GM23338 (cell line): ENCODE data around the gene EGFR. TPM values are rescaled to one million over a fixed set of nuclear protein-coding genes. Genes with fewer than 3 reads are reported as not detected.

Source experiments
- ATAC-seq: fragments of 200-7000 bp; cut with Tn5 transposase; 3 replicates; pipeline ENCODE4 v1.9.1; 2020
- DNase-seq: peaks from one replicate; pipeline ENCODE4 v3.0.0-alpha.2; 2015; ENCODE audit warnings: low spot score
- H2AFZ ChIP-seq: fragments of 200-600 bp; sonication (generic); 2 replicates; pipeline ENCODE4 v1.8.0; 2016; ENCODE audit warnings: antibody characterized with exemption, mild to moderate bottlenecking, moderate library complexity
- H3F3A ChIP-seq: fragments of 200-600 bp; sonication (generic); replicated peaks from 2 replicates; pipeline ENCODE4 v1.8.0; 2017; ENCODE audit warnings: antibody characterized with exemption, mixed run types, low read depth
- H3K27ac ChIP-seq: fragments of 200-600 bp; sonication (generic); 2 replicates; pipeline ENCODE4 v1.6.1; 2016; ENCODE audit warnings: low read depth
- H3K27me3 ChIP-seq: fragments of 200-600 bp; sonication (generic); 2 replicates; pipeline ENCODE4 v1.8.0; 2016; ENCODE audit warnings: mild to moderate bottlenecking, mixed run types, moderate library complexity; ENCODE audit not compliant: insufficient read depth
- H3K36me3 ChIP-seq: fragments of 200-600 bp; sonication (generic); 2 replicates; pipeline ENCODE4 v1.8.0; 2016; ENCODE audit warnings: mild to moderate bottlenecking; ENCODE audit not compliant: insufficient read depth
- H3K4me1 ChIP-seq: fragments of 200-600 bp; sonication (generic); 2 replicates; pipeline ENCODE4 v1.8.0; 2016; ENCODE audit warnings: mild to moderate bottlenecking, moderate library complexity; ENCODE audit not compliant: insufficient read depth
- H3K4me2 ChIP-seq: fragments of 200-600 bp; sonication (generic); 2 replicates; pipeline ENCODE4 v1.7.1; 2017; ENCODE audit warnings: mixed run types
- H3K4me3 ChIP-seq: fragments of 200-600 bp; sonication (generic); 2 replicates; pipeline ENCODE4 v1.6.1; 2016; ENCODE audit warnings: mixed run types
- H3K79me2 ChIP-seq: fragments of 200-600 bp; sonication (generic); replicated peaks from 2 replicates; pipeline ENCODE4 v1.8.0; 2017; ENCODE audit warnings: mild to moderate bottlenecking; ENCODE audit not compliant: insufficient read depth
- H3K9me2 ChIP-seq: fragments of 200-600 bp; sonication (generic); 2 replicates; pipeline ENCODE4 v1.8.0; 2017; ENCODE audit not compliant: insufficient read depth
- H4K20me1 ChIP-seq: fragments of 200-600 bp; sonication (generic); replicated peaks from 2 replicates; pipeline ENCODE4 v1.8.0; 2017; ENCODE audit warnings: mild to moderate bottlenecking; ENCODE audit not compliant: insufficient read depth
- H3K27ac Mint-ChIP-seq: 2 replicates; pipeline ENCODE4 v1.8.0; 2020; ENCODE audit warnings: inconsistent platforms, mild to moderate bottlenecking, moderate library complexity, mixed read lengths
- H3K27me3 Mint-ChIP-seq: 3 replicates; pipeline ENCODE4 v1.8.0; 2022; ENCODE audit warnings: low read depth, mild to moderate bottlenecking, moderate library complexity, mixed read lengths, inconsistent platforms; ENCODE audit not compliant: insufficient read depth, poor library complexity
- H3K36me3 Mint-ChIP-seq: 3 replicates; pipeline ENCODE4 v1.8.0; 2021; ENCODE audit warnings: low read depth, mild to moderate bottlenecking, inconsistent platforms, moderate library complexity, mixed read lengths
- H3K4me1 Mint-ChIP-seq: 3 replicates; pipeline ENCODE4 v1.8.0; 2020; ENCODE audit warnings: mild to moderate bottlenecking, inconsistent platforms, mixed read lengths
- H3K4me3 Mint-ChIP-seq: 3 replicates; pipeline ENCODE4 v1.8.0; 2021; ENCODE audit warnings: moderate library complexity, mild to moderate bottlenecking, inconsistent platforms, mixed read lengths
- H3K9me3 Mint-ChIP-seq: 3 replicates; pipeline ENCODE4 v1.8.0; 2020; ENCODE audit warnings: moderate library complexity, mild to moderate bottlenecking, inconsistent platforms, mixed read lengths
- CREB1 ChIP-seq: fragments of 250-450 bp; sonication (Bioruptor Pico); IDR thresholded peaks from 2 replicates; pipeline ENCODE4 v1.5.0; 2020; ENCODE audit warnings: low read depth, mild to moderate bottlenecking, moderate library complexity
- CTCF ChIP-seq, 2 experiments: fragments of 200-600 bp in 1 of 2; sonication (generic) in 1 of 2; conservative IDR thresholded peaks; 2 replicates each; pipeline versions ENCODE4 v1.5.1 to v1.6.1; 2016 to 2017; ENCODE audit warnings: antibody characterized with exemption in 2 of 2, low read depth in 2 of 2, mild to moderate bottlenecking in 2 of 2, moderate library complexity in 1 of 2
- ETS1 ChIP-seq: IDR thresholded peaks from 2 replicates; pipeline ENCODE4 v1.6.1; 2016; ENCODE audit warnings: antibody characterized with exemption
- EZH2 ChIP-seq: fragments of 200-600 bp; sonication (generic); IDR thresholded peaks from one replicate; pipeline ENCODE4 v1.8.0; 2017; ENCODE audit warnings: antibody characterized with exemption, mild to moderate bottlenecking, low read depth; ENCODE audit not compliant: unreplicated experiment
- EZH2phosphoT487 ChIP-seq: fragments of 200-600 bp; sonication (generic); IDR thresholded peaks from one replicate; pipeline ENCODE4 v1.8.1; 2018; ENCODE audit warnings: antibody characterized with exemption; ENCODE audit not compliant: unreplicated experiment
- JUNB ChIP-seq: IDR thresholded peaks from one replicate; pipeline ENCODE4 v1.6.1; 2016; ENCODE audit warnings: antibody characterized with exemption; ENCODE audit not compliant: unreplicated experiment
- NANOG ChIP-seq: IDR thresholded peaks from 2 replicates; pipeline ENCODE4 v1.6.1; 2016; ENCODE audit warnings: antibody characterized with exemption, borderline replicate concordance
- POLR2AphosphoS5 ChIP-seq: IDR thresholded peaks from 2 replicates; pipeline ENCODE4 v1.6.1; 2016; ENCODE audit warnings: antibody characterized with exemption, low read depth
- REST ChIP-seq: IDR thresholded peaks from one replicate; pipeline ENCODE4 v1.6.1; 2018; ENCODE audit warnings: antibody characterized with exemption; ENCODE audit not compliant: unreplicated experiment
- STAT1 ChIP-seq: IDR thresholded peaks from one replicate; pipeline ENCODE4 v1.6.1; 2016; ENCODE audit warnings: antibody characterized with exemption; ENCODE audit not compliant: unreplicated experiment
- ZNF114 ChIP-seq: fragments of 250-450 bp; sonication (Bioruptor Pico); IDR thresholded peaks from 2 replicates; pipeline ENCODE4 v1.5.0; 2020; ENCODE audit warnings: mild to moderate bottlenecking, moderate library complexity
- ZNF331 ChIP-seq: fragments of 250-450 bp; sonication (Bioruptor Pico); IDR thresholded peaks from 2 replicates; pipeline ENCODE4 v1.5.0; 2020; ENCODE audit warnings: low read depth, mild to moderate bottlenecking, moderate library complexity
- ZNF462 ChIP-seq: fragments of 250-450 bp; sonication (Bioruptor Pico); IDR thresholded peaks from 2 replicates; pipeline ENCODE4 v1.5.0; 2020; ENCODE audit warnings: mild to moderate bottlenecking, moderate library complexity
- polyA plus RNA-seq: library from polyadenylated mRNA; unstranded; fragments of >200 nt; fragmentation: Nextera tagmentation; extraction: Ambion mirVana; gene quantifications from 2 replicates; pipeline ENCODE4 v1.2.1, GENCODE V29; 2016
- total RNA-seq: library from RNA; depleted of rRNA; stranded (reverse); fragments of >200 nt; shearing (Covaris generic); gene quantifications from 2 replicates; pipeline ENCODE4 v1.2.3, GENCODE V29; 2014

EGFR gene
- total and polyA plus RNA-seq, 2 experiments from 2014 or later, result 1.5 to 4.5 TPM

- peaks cover 7% of the 10 kb centered on the region; the same call in 2 of the 3 replicates for H3K4me1 Mint-ChIP-seq
- H3K4me1 ChIP-seq, result no peaks in the 10 kb centered on the region
- DNase-seq (no peak), ATAC-seq (no peak)
- H3K79me2 ChIP-seq, result no peaks in the 10 kb centered on the region
- no peaks in the 10 kb centered on the region for H3K9me2 ChIP-seq
- no peaks in the 10 kb centered on the region for H3K27me3 ChIP-seq
- no peaks in the 10 kb centered on the region for H3K36me3 ChIP-seq
- 0 out of 3 replicates have a peak, but pooled peaks cover 2% of the 10 kb centered on the region for H3K36me3 Mint-ChIP-seq
- H3K27me3 Mint-ChIP-seq, result peaks cover 1% of the 10 kb centered on the region
- no peak overlapping the region for H3K27ac ChIP-seq
- TF ChIP-seq POLR2AphosphoS5 (no peak), CTCF (conservative IDR thresholded peaks at IDR 0.05; ENCODE audit: low read depth in 2 of 2) (no peak), ZNF331 (CRISPR knock-in tag) (no peak), ZNF462 (no peak), STAT1 (no peak), EZH2phosphoT487 (no peak), CREB1 (CRISPR knock-in tag) (no peak), REST (no peak), JUNB (no peak), NANOG (no peak), ETS1 (no peak), EZH2 (no peak), ZNF114 (CRISPR knock-in tag) (no peak)
- H4K20me1 ChIP-seq, result no peaks in the 10 kb centered on the region
- no peak overlapping the region for H3K4me2 ChIP-seq
- H3K27ac Mint-ChIP-seq, result no peak overlapping the region
- H3K4me3 Mint-ChIP-seq, result no peak overlapping the region
- H2AFZ ChIP-seq, result no peak overlapping the region
- H3K4me3 ChIP-seq, result no peak overlapping the region
- peaks cover 4% of the 10 kb centered on the region for H3K9me3 Mint-ChIP-seq
- no peaks in the 10 kb centered on the region for H3F3A ChIP-seq
Measured at GRCh38 chr7:55224810-55225209, 206.0 kb downstream of the EGFR start.
